HepG2 (cell line): ENCODE measurements around the gene FRAS1. TPM values are rescaled to one million over a fixed set of nuclear protein-coding genes. Genes with fewer than 3 reads are reported as not detected.

Experiments used
- ATAC-seq: fragments of 200-7000 bp; cut with Tn5 transposase; 3 replicates; pipeline ENCODE4 v1.9.1; 2020; ENCODE audit warnings: mild to moderate bottlenecking, moderate library complexity
- BruUV-seq: library from RNA; stranded (reverse); fragments of 400-500 nt; replicated peaks from 2 replicates; lab custom pipeline; 2021; lab: Mats Ljungman, UMichigan
- CTCF ChIA-PET: fragments of 300-600 bp; formaldehyde crosslinking; extraction: SDS; loops from one replicate; lab custom pipeline; 2021; ENCODE audit warnings: low total read pairs, inconsistent platforms, low intra/inter-chr PET ratio; lab: Yijun Ruan, JAX
- POLR2A ChIA-PET: fragments of 350-600 bp; sonication (Branson Sonifier 250); formaldehyde crosslinking; loops from one replicate; lab custom pipeline; 2020; ENCODE audit warnings: antibody characterized with exemption, inconsistent platforms; lab: Yijun Ruan, JAX
- DNase-seq: peaks from one replicate; pipeline ENCODE4 v3.0.0-alpha.2; 2015; ENCODE audit warnings: low spot score
- FAIRE-seq: peaks from 3 replicates; lab custom pipeline; 2011; peaks lifted over from hg19 to GRCh38; lab: Jason Lieb, UNC
- H2AFZ ChIP-seq: one replicate; pipeline ENCODE4 v1.6.1; 2011; ENCODE audit warnings: low read length, inconsistent platforms
- H3K27ac ChIP-seq: fragments of 300-600 bp; 3 replicates; pipeline ENCODE4 v1.8.0; 2011; ENCODE audit warnings: mixed run types, mild to moderate bottlenecking, mixed read lengths, low read length, inconsistent platforms; ENCODE audit not compliant: insufficient read depth; ENCODE audit errors: extremely low read length
- H3K27me3 ChIP-seq, 2 experiments: fragments of 200-600 bp in 1 of 2; 2 replicates in 1 of 2; 3 replicates in 1 of 2; pipeline versions ENCODE4 v1.6.0 to v1.8.0; 2011; ENCODE audit warnings: low read length in 2 of 2, mild to moderate bottlenecking in 2 of 2, moderate library complexity in 2 of 2, inconsistent platforms in 1 of 2; ENCODE audit not compliant: insufficient read depth in 2 of 2, control insufficient read depth in 1 of 2
- H3K36me3 ChIP-seq, 2 experiments: fragments of 200-600 bp in 1 of 2; replicated peaks in 1 of 2; 2 replicates in 1 of 2; 3 replicates in 1 of 2; pipeline versions ENCODE4 v1.5.1 to v1.8.0; 2011; ENCODE audit warnings: low read length in 2 of 2, inconsistent platforms in 1 of 2; ENCODE audit not compliant: insufficient read depth in 2 of 2, control insufficient read depth in 1 of 2
- H3K4me1 ChIP-seq: 2 replicates; pipeline ENCODE4 v1.5.1; 2012; ENCODE audit warnings: low read length, inconsistent platforms; ENCODE audit not compliant: insufficient read depth
- H3K4me2 ChIP-seq: 2 replicates; pipeline ENCODE4 v1.6.0; 2011; ENCODE audit warnings: low read depth, low read length, inconsistent platforms
- H3K4me3 ChIP-seq, 3 experiments: fragments of 200-600 bp in 1 of 3; sonication (generic), shearing (Covaris generic) in 1 of 3; replicated peaks in 1 of 3; 2 replicates each; pipeline ENCODE4 v1.5.1; 2011 to 2016; ENCODE audit warnings: low read length in 3 of 3, inconsistent platforms in 2 of 3, low read depth in 2 of 3, mild to moderate bottlenecking in 2 of 3, control low read depth in 1 of 3, mixed read lengths in 1 of 3; ENCODE audit not compliant: insufficient read depth in 1 of 3
- H3K79me2 ChIP-seq: one replicate; pipeline ENCODE4 v1.6.1; 2011; ENCODE audit warnings: low read length, inconsistent platforms; ENCODE audit not compliant: insufficient read depth
- H3K9ac ChIP-seq: 2 replicates; pipeline ENCODE4 v1.6.0; 2011; ENCODE audit warnings: mild to moderate bottlenecking, low read depth, low read length, inconsistent platforms; ENCODE audit not compliant: insufficient read depth
- H3K9me3 ChIP-seq: 2 replicates; pipeline ENCODE4 v1.5.1; 2012; ENCODE audit warnings: mild to moderate bottlenecking, low read length
- H4K20me1 ChIP-seq: 2 replicates; pipeline ENCODE4 v1.6.0; 2011; ENCODE audit warnings: inconsistent platforms, mild to moderate bottlenecking, low read length, moderate library complexity; ENCODE audit not compliant: insufficient read depth
- ATF7 ChIP-seq, 2 experiments: fragments of 450-650 bp in 1 of 2; sonication (generic) in 1 of 2; formaldehyde crosslinking in 1 of 2; IDR thresholded peaks; 2 replicates each; pipeline versions ENCODE4 v1.4.0 to v1.6.1; 2016 to 2020; ENCODE audit warnings: antibody characterized with exemption in 1 of 2, mild to moderate bottlenecking in 1 of 2, missing genetic modification reagents in 1 of 2
- BCL6 ChIP-seq: IDR thresholded peaks from 2 replicates; pipeline ENCODE4 v1.6.1; 2016; ENCODE audit warnings: missing genetic modification reagents, missing compliant biosample characterization
- EED ChIP-seq: sonication (generic); formaldehyde crosslinking; IDR thresholded peaks from 2 replicates; pipeline ENCODE4 v1.5.0; 2020; ENCODE audit warnings: mild to moderate bottlenecking, missing genetic modification reagents
- MYNN ChIP-seq: sonication (generic); formaldehyde crosslinking; IDR thresholded peaks from 2 replicates; pipeline ENCODE4 v1.4.0; 2020; ENCODE audit warnings: mild to moderate bottlenecking, low read depth, missing genetic modification reagents
- NPAS2 ChIP-seq: sonication (generic); formaldehyde crosslinking; IDR thresholded peaks from 2 replicates; pipeline ENCODE4 v1.8.0; 2022; ENCODE audit warnings: mild to moderate bottlenecking, missing genetic modification reagents, borderline replicate concordance
- PLRG1 ChIP-seq: fragments of 450-650 bp; conservative IDR thresholded peaks from 2 replicates; pipeline ENCODE4 v1.6.1; 2016
- PTBP1 ChIP-seq: fragments of 200-400 bp; formaldehyde crosslinking; IDR thresholded peaks from 2 replicates; pipeline ENCODE4 v1.6.1; 2018; ENCODE audit warnings: low read length, low read depth; ENCODE audit not compliant: poor library complexity, severe bottlenecking
- REPIN1 ChIP-seq: sonication (generic); formaldehyde crosslinking; IDR thresholded peaks from 2 replicates; pipeline ENCODE4 v1.8.0; 2022; ENCODE audit warnings: missing genetic modification reagents, low read depth, mild to moderate bottlenecking, borderline replicate concordance
- TCF12 ChIP-seq, 2 experiments: fragments of 450-650 bp in 1 of 2; sonication (generic) in 1 of 2; formaldehyde crosslinking in 1 of 2; IDR thresholded peaks; 2 replicates each; pipeline versions ENCODE4 v1.6.1 to v1.8.0; 2017 to 2022; ENCODE audit warnings: antibody characterized with exemption in 1 of 2, mild to moderate bottlenecking in 1 of 2, missing genetic modification reagents in 1 of 2, moderate library complexity in 1 of 2
- YEATS2 ChIP-seq: sonication (generic); formaldehyde crosslinking; IDR thresholded peaks from 2 replicates; pipeline ENCODE4 v1.4.0; 2020; ENCODE audit warnings: missing genetic modification reagents, borderline replicate concordance
- ZNF136 ChIP-seq: sonication (generic); formaldehyde crosslinking; IDR thresholded peaks from 2 replicates; pipeline ENCODE4 v1.8.1; 2022; ENCODE audit warnings: low read depth, mild to moderate bottlenecking, moderate library complexity, missing genetic modification reagents
- ZNF484 ChIP-seq: sonication (generic); formaldehyde crosslinking; IDR thresholded peaks from 2 replicates; pipeline ENCODE4 v1.5.1; 2020; ENCODE audit warnings: mild to moderate bottlenecking, low read depth, missing genetic modification reagents, borderline replicate concordance
- ZNF558 ChIP-seq: sonication (generic); formaldehyde crosslinking; IDR thresholded peaks from 2 replicates; pipeline ENCODE4 v1.9.0; 2022; ENCODE audit warnings: mild to moderate bottlenecking, missing genetic modification reagents, borderline replicate concordance
- WGBS: methylation state at CpG from one replicate; pipeline ENCODE4 v1.1.6; 2017; ENCODE audit warnings: low lambda C conversion rate; 5-methylcytosine and 5-hydroxymethylcytosine counted together
- in situ Hi-C: cut with HindIII; loops from 2 replicates; pipeline ENCODE4 v1.10.0; 2017; ENCODE audit warnings: low pct_unique_long_range_greater_than_20kb; ENCODE audit not compliant: extremely low pct_ligation_motif_present
- intact Hi-C: fragments of 100-400 bp; cut with micrococcal nuclease; formaldehyde crosslinking; loops from one replicate; pipeline ENCODE4 v1.10.0; 2022; ENCODE audit not compliant: unreplicated experiment
- polyA plus RNA-seq, 8 experiments: library from polyadenylated mRNA; depleted of rRNA in 3 of 8; stranded (reverse) in 7 of 8; unstranded in 1 of 8; fragments of >200 nt; fragmentation: Illumina TruSeq in 4 of 8; extraction: Trizol in 4 of 8; gene quantifications; 2 replicates each; pipeline versions ENCODE4 v1.2.1 to v1.2.3, GENCODE V29; 2011 to 2016; ENCODE audit warnings: low read depth in 4 of 8, missing spikeins in 1 of 8, mixed read lengths in 1 of 8; ENCODE audit not compliant: insufficient read depth in 1 of 8
- total RNA-seq, 5 experiments: library from RNA; depleted of rRNA; stranded (reverse); fragments of >200 nt; fragmentation: Illumina TruSeq; extraction: Trizol; gene quantifications; 2 replicates each; pipeline ENCODE4 v1.2.3, GENCODE V29; 2016; ENCODE audit warnings: low read depth in 1 of 5
- TF ChIP-seq, protein P1 (sequence below): sonication (generic); formaldehyde crosslinking; IDR thresholded peaks from 2 replicates; pipeline ENCODE4 v1.9.0; 2021; ENCODE audit warnings: missing genetic modification reagents, mild to moderate bottlenecking, borderline replicate concordance
- TF ChIP-seq, protein P2 (sequence below): sonication (generic); formaldehyde crosslinking; IDR thresholded peaks from 2 replicates; pipeline ENCODE4 v1.9.0; 2021; ENCODE audit warnings: missing genetic modification reagents, mild to moderate bottlenecking, borderline replicate concordance
- TF ChIP-seq, protein P3 (sequence below): sonication (generic); formaldehyde crosslinking; IDR thresholded peaks from 2 replicates; pipeline ENCODE4 v1.4.0; 2020; ENCODE audit warnings: mild to moderate bottlenecking, missing genetic modification reagents
- TF ChIP-seq, protein P4 (sequence below): sonication (generic); IDR thresholded peaks from 2 replicates; pipeline ENCODE4 v1.6.1; 2016; ENCODE audit warnings: low read depth, borderline replicate concordance

FRAS1 gene
- total and polyA plus RNA-seq, 2 of the 13 experiments (the other 11 are each of a cell fraction or from before 2014, with no cell fraction given): 22.5 to 31.6 TPM

DNA sequence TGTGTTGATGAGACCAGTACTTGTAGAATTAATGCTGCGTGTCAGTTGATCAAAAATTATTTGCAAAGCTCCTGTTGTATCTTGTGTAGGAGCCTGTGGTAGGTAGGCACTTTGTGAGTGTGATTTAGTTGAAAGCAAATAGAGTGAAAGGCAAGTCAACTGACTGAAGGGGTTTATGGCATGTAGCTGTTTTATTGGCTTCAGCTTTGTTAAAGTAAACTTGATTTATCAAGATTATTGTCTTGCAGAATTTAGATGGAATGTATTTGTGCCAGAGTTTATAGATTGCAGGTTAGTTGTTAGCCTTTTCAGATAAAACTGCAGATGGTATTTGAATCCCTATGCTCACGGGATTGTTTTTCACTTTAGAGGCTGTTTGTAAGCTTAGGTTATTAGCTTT, 128.0 kb downstream of the FRAS1 start (continued):
- TF ChIP-seq ZNF136 (CRISPR knock-in tag) (no peak), PTBP1 (no peak), NPAS2 (CRISPR knock-in tag) (no peak), YEATS2 (CRISPR knock-in tag) (no peak), REPIN1 (no peak)
- TF ChIP-seq, protein P1, sequence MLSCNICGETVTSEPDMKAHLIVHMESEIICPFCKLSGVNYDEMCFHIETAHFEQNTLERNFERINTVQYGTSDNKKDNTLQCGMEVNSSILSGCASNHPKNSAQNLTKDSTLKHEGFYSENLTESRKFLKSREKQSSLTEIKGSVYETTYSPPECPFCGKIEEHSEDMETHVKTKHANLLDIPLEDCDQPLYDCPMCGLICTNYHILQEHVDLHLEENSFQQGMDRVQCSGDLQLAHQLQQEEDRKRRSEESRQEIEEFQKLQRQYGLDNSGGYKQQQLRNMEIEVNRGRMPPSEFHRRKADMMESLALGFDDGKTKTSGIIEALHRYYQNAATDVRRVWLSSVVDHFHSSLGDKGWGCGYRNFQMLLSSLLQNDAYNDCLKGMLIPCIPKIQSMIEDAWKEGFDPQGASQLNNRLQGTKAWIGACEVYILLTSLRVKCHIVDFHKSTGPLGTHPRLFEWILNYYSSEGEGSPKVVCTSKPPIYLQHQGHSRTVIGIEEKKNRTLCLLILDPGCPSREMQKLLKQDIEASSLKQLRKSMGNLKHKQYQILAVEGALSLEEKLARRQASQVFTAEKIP (CRISPR knock-in tag): no peak

DNA sequence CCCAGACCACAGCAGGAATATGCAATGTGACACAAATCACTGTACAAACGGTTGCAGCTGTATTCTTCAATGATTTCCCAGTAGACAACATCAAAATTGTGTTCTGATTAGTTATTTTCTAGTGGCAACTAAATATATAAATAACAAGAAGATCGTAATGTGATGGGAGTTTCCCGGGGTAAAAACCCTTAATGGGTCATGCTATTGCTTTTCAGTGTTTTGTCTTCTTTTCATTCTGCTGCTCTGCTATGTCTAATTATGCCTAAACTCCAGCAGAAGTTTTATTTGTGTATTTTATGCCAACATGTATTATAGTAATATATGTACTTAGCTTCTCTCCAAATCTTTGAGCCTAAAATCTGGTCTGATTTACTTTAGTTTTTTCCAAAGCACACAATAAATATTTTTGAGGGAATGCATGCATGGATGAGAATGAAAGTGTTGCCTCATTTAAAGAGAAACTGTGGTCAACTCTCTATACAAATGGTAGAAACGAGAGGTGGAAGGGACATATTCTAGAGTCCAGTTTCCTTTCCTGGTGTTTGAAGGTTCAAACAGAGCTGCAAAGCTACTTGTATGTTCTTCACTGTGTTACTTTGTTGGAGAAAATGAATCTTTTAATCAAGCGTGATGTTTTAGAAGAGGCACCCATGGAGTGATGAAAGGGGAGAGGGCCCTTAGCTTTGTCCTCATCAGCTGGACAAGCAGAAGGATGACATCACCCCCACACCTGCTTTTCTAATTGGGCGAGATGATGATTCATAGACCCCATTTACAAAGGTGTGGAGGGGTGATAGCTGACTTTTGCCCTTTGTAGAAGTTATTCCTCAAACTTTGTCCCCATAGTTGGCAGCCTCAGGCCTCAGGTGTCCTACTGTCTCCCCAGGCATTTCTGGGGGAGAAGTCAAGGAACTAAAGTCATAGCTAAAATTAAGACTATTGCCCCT, 129.7 kb downstream of the FRAS1 start:
- Histone ChIP-seq H3K9ac (no peak overlapping the region), H3K4me3 (no peak overlapping the region), H3K4me1 (peaks cover 29% of the 10 kb centered on the region), H3K27ac (no peak overlapping the region), H3K4me2 (no peak overlapping the region), H2AFZ (no peak overlapping the region), H4K20me1 (no peaks in the 10 kb centered on the region), H3K36me3 (no peaks in the 10 kb centered on the region), H3K27me3 (no peaks in the 10 kb centered on the region), H3K9me3 (no peaks in the 10 kb centered on the region), H3K79me2 (peaks cover 52% of the 10 kb centered on the region)
- ATAC-seq (no peak), FAIRE-seq (no peak), DNase-seq (no peak)
- no TSS peak for BruUV-seq
- in situ Hi-C loops: no loop called here
- POLR2A ChIA-PET: no interaction called here
- WGBS: 95% methylated on average over 6 of the region's 6 CpGs
- intact Hi-C loops: no loop called here
- CTCF ChIA-PET: no interaction called here
- TF ChIP-seq, protein P2, sequence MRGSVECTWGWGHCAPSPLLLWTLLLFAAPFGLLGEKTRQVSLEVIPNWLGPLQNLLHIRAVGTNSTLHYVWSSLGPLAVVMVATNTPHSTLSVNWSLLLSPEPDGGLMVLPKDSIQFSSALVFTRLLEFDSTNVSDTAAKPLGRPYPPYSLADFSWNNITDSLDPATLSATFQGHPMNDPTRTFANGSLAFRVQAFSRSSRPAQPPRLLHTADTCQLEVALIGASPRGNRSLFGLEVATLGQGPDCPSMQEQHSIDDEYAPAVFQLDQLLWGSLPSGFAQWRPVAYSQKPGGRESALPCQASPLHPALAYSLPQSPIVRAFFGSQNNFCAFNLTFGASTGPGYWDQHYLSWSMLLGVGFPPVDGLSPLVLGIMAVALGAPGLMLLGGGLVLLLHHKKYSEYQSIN (CRISPR knock-in tag): no peak
- TF ChIP-seq BCL6 (CRISPR knock-in tag): no peak
- no peak for TF ChIP-seq ZNF484 (CRISPR knock-in tag)
- TF ChIP-seq, protein P3, sequence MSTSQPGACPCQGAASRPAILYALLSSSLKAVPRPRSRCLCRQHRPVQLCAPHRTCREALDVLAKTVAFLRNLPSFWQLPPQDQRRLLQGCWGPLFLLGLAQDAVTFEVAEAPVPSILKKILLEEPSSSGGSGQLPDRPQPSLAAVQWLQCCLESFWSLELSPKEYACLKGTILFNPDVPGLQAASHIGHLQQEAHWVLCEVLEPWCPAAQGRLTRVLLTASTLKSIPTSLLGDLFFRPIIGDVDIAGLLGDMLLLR (CRISPR knock-in tag): no peak
- TF ChIP-seq EED: no peak
- TF ChIP-seq TCF12 (IDR thresholded peaks at IDR 0.05): no peak
- TF ChIP-seq TCF12 (CRISPR knock-in tag; IDR thresholded peaks at IDR 0.05): no peak
- TF ChIP-seq, protein P4, sequence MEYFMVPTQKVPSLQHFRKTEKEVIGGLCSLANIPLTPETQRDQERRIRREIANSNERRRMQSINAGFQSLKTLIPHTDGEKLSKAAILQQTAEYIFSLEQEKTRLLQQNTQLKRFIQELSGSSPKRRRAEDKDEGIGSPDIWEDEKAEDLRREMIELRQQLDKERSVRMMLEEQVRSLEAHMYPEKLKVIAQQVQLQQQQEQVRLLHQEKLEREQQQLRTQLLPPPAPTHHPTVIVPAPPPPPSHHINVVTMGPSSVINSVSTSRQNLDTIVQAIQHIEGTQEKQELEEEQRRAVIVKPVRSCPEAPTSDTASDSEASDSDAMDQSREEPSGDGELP: no peak
- TF ChIP-seq ZNF558 (CRISPR knock-in tag): no peak
- no peak for TF ChIP-seq MYNN (CRISPR knock-in tag)
- TF ChIP-seq PLRG1: no peak
- TF ChIP-seq ATF7 (IDR thresholded peaks at IDR 0.05): peak; percentile 71
- no peak for TF ChIP-seq ATF7 (CRISPR knock-in tag; IDR thresholded peaks at IDR 0.05)
